ENCODE measurements around the gene CCNYL1. TPM values are rescaled to one million over a fixed set of nuclear protein-coding genes. Genes with fewer than 3 reads are reported as not detected.

CCNYL1 gene
- total RNA-seq, 2 experiments from 2014 or later: 4.2 to 24.2 TPM

- Histone ChIP-seq H2AFZ (ENCODE audit: low read length) (no peak overlapping the region), H3K9me2 (ENCODE audit: insufficient read depth, low read length) (no peaks in the 10 kb centered on the region), H3K79me2 (ENCODE audit: insufficient read depth, low read depth, low read length) (peaks cover 4% of the 10 kb centered on the region; the same call in 1 of the 2 replicates), H3K4me2 (ENCODE audit: low read length) (no peak overlapping the region), H3K4me1 (ENCODE audit: insufficient read depth, low read length, poor library complexity, severe bottlenecking) (peaks cover 37% of the 10 kb centered on the region), H3K4me3 (ENCODE audit: low read depth, low read length, poor library complexity, severe bottlenecking) (no peak overlapping the region), H3K27ac (ENCODE audit: low read depth, low read length, poor library complexity, severe bottlenecking) (no peak overlapping the region), H3K36me3 (ENCODE audit: insufficient read depth, low read length) (peaks cover 6% of the 10 kb centered on the region; the same call in 1 of the 2 replicates), H4K20me1 (ENCODE audit: insufficient read depth, low read length) (no peaks in the 10 kb centered on the region), H3K9me3 (ENCODE audit: low read length) (no peaks in the 10 kb centered on the region)
- CTCF ChIA-PET (ENCODE audit: unreplicated experiment): no interaction called here
- POLR2A ChIA-PET: interaction anchor here (0.6 to 0.7 kb wide), 3 partner anchors 13 to 305 kb away, joined by 3 read pairs; no protein-coding TSS in a partner anchor
- TF ChIP-seq CTCF (conservative IDR thresholded peaks at IDR 0.05; ENCODE audit: low read length) (no peak), EZH2phosphoT487 (IDR thresholded peaks at IDR 0.05; ENCODE audit: borderline replicate concordance, low read depth, low read length) (no peak)
- BruUV-seq (replicated peaks): no TSS peak
- intact Hi-C loops (cut with micrococcal nuclease; ENCODE audit: unreplicated experiment): no loop called here
- DNase-seq (ENCODE audit: low spot score): no peak
Observed at GRCh38 chr2:207724113-207724512, 12.7 kb downstream of the CCNYL1 start.

GRCh38 chr2:207725873-207726578, 14.6 kb downstream of the CCNYL1 start:
- DNase-seq (ENCODE audit: low spot score): peak; percentile 42
- H4K20me1 ChIP-seq (ENCODE audit: insufficient read depth, low read length): no peaks in the 10 kb centered on the region
- no peak overlapping the region for H3K4me3 ChIP-seq (ENCODE audit: low read depth, low read length, poor library complexity, severe bottlenecking)
- CTCF ChIA-PET (ENCODE audit: unreplicated experiment): interaction anchor here (1.0 to 1.6 kb wide), 3 partner anchors 8 to 15 kb away, joined by 3 to 6 read pairs (median 5); partner anchors contain the start of gene CCNYL1
- no peak overlapping the region for H2AFZ ChIP-seq (ENCODE audit: low read length)
- H3K9me3 ChIP-seq (ENCODE audit: low read length): no peaks in the 10 kb centered on the region
- no TSS peak for BruUV-seq (replicated peaks)
- intact Hi-C loops (cut with micrococcal nuclease; ENCODE audit: unreplicated experiment): no loop called here
- no peaks in the 10 kb centered on the region for H3K9me2 ChIP-seq (ENCODE audit: insufficient read depth, low read length)
- peaks cover 37% of the 10 kb centered on the region for H3K4me1 ChIP-seq (ENCODE audit: insufficient read depth, low read length, poor library complexity, severe bottlenecking)
- peaks cover 13% of the 10 kb centered on the region for H3K36me3 ChIP-seq (ENCODE audit: insufficient read depth, low read length)
- no peak for TF ChIP-seq CTCF (conservative IDR thresholded peaks at IDR 0.05; ENCODE audit: low read length)
- no peak for TF ChIP-seq EZH2phosphoT487 (IDR thresholded peaks at IDR 0.05; ENCODE audit: borderline replicate concordance, low read depth, low read length)
- POLR2A ChIA-PET: interaction anchor here (0.6 to 3.0 kb wide), 18 partner anchors 10 to 413 kb away, joined by 3 to 34 read pairs (median 4); partner anchors contain the start of gene CCNYL1
- H3K27ac ChIP-seq (ENCODE audit: low read depth, low read length, poor library complexity, severe bottlenecking): no peak overlapping the region
- peak overlapping the region; percentile 43 for H3K4me2 ChIP-seq (ENCODE audit: low read length)
- H3K79me2 ChIP-seq (ENCODE audit: insufficient read depth, low read depth, low read length): peaks cover 4% of the 10 kb centered on the region; the same call in 1 of the 2 replicates

- TF ChIP-seq CTCF (conservative IDR thresholded peaks at IDR 0.05; ENCODE audit: low read length) (no peak), EZH2phosphoT487 (IDR thresholded peaks at IDR 0.05; ENCODE audit: borderline replicate concordance, low read depth, low read length) (no peak)
- CTCF ChIA-PET (ENCODE audit: unreplicated experiment): interaction anchor here (1.4 kb wide), 1 partner anchor 16 kb away, joined by 3 read pairs; the partner anchor contains the start of gene CCNYL1
- peaks cover 4% of the 10 kb centered on the region; the same call in 1 of the 2 replicates for H3K79me2 ChIP-seq (ENCODE audit: insufficient read depth, low read depth, low read length)
- no peak overlapping the region for H3K4me3 ChIP-seq (ENCODE audit: low read depth, low read length, poor library complexity, severe bottlenecking)
- no peaks in the 10 kb centered on the region for H4K20me1 ChIP-seq (ENCODE audit: insufficient read depth, low read length)
- no peak for DNase-seq (ENCODE audit: low spot score)
- no peak overlapping the region for H3K27ac ChIP-seq (ENCODE audit: low read depth, low read length, poor library complexity, severe bottlenecking)
- intact Hi-C loops (cut with micrococcal nuclease; ENCODE audit: unreplicated experiment): no loop called here
- peak overlapping the region; percentile 43 for H3K4me2 ChIP-seq (ENCODE audit: low read length)
- H2AFZ ChIP-seq (ENCODE audit: low read length): no peak overlapping the region
- POLR2A ChIA-PET: interaction anchor here (0.5 to 3.0 kb wide), 14 partner anchors 9 to 525 kb away, joined by 3 to 34 read pairs (median 4); partner anchors contain the start of gene CCNYL1
- H3K36me3 ChIP-seq (ENCODE audit: insufficient read depth, low read length): peaks cover 13% of the 10 kb centered on the region
- BruUV-seq (replicated peaks): TSS peak; percentile 38
- H3K4me1 ChIP-seq (ENCODE audit: insufficient read depth, low read length, poor library complexity, severe bottlenecking): peaks cover 27% of the 10 kb centered on the region
- H3K9me3 ChIP-seq (ENCODE audit: low read length): no peaks in the 10 kb centered on the region
- no peaks in the 10 kb centered on the region for H3K9me2 ChIP-seq (ENCODE audit: insufficient read depth, low read length)
Observed at GRCh38 chr2:207727261-207727660, 15.8 kb downstream of the CCNYL1 start.
